Endothelial cell (in vitro differentiated cells): ENCODE data around the gene SLAMF8. TPM values are rescaled to one million over a fixed set of nuclear protein-coding genes. Genes with fewer than 3 reads are reported as not detected.
A peak's percentile ranks its signal among the peaks of the same experiment; 100 is the strongest.

Experiments used
- DNase-seq: peaks from one replicate; pipeline ENCODE4 v3.0.0; 2021; ENCODE audit warnings: low spot score
- H3K27ac Mint-ChIP-seq: one replicate; pipeline ENCODE4 v1.8.0; 2021; ENCODE audit warnings: mixed read lengths, inconsistent platforms; ENCODE audit not compliant: unreplicated experiment
- H3K27me3 Mint-ChIP-seq: one replicate; pipeline ENCODE4 v1.8.0; 2021; ENCODE audit warnings: mild to moderate bottlenecking, moderate library complexity, mixed read lengths, inconsistent platforms; ENCODE audit not compliant: unreplicated experiment
- H3K36me3 Mint-ChIP-seq: one replicate; pipeline ENCODE4 v1.8.0; 2021; ENCODE audit warnings: mild to moderate bottlenecking, low read depth, mixed read lengths, inconsistent platforms; ENCODE audit not compliant: unreplicated experiment
- H3K4me1 Mint-ChIP-seq: one replicate; pipeline ENCODE4 v1.8.0; 2021; ENCODE audit warnings: mild to moderate bottlenecking, mixed read lengths, inconsistent platforms; ENCODE audit not compliant: unreplicated experiment
- H3K4me3 Mint-ChIP-seq: one replicate; pipeline ENCODE4 v1.8.0; 2021; ENCODE audit warnings: mild to moderate bottlenecking, mixed read lengths, inconsistent platforms; ENCODE audit not compliant: unreplicated experiment
- H3K9me3 Mint-ChIP-seq: one replicate; pipeline ENCODE4 v1.8.0; 2021; ENCODE audit warnings: mixed read lengths, inconsistent platforms; ENCODE audit not compliant: unreplicated experiment
- CTCF ChIP-seq: fragments of 200-600 bp; sonication (generic); IDR thresholded peaks from one replicate; pipeline ENCODE4 v1.5.0; 2021; ENCODE audit warnings: antibody characterized with exemption; ENCODE audit not compliant: unreplicated experiment
- total RNA-seq: library from RNA; stranded (reverse); fragmentation: NEBNext Ultra II Directional; extraction: Animal tissue kit (Norgen Biotek cat#: 25700); gene quantifications from one replicate; pipeline ENCODE4 v1.2.1, GENCODE V29; 2021; ENCODE audit not compliant: unreplicated experiment

Gene SLAMF8
- total RNA-seq, 1 donor from 2014 or later = not detected

GRCh38 chr1:159781992-159782391, 44.7 kb upstream of the SLAMF8 start:
- Mint-ChIP-seq H3K4me1 (peaks cover 29% of the 10 kb centered on the region), H3K27ac (no peak overlapping the region), H3K9me3 (no peaks in the 10 kb centered on the region), H3K36me3 (peaks cover 3% of the 10 kb centered on the region), H3K4me3 (no peak overlapping the region), H3K27me3 (peaks cover 10% of the 10 kb centered on the region)
- no peak for DNase-seq
- no peak for TF ChIP-seq CTCF

- Mint-ChIP-seq H3K27ac (no peak overlapping the region), H3K9me3 (no peaks in the 10 kb centered on the region), H3K4me1 (peaks cover 23% of the 10 kb centered on the region), H3K4me3 (no peak overlapping the region), H3K36me3 (peaks cover 3% of the 10 kb centered on the region), H3K27me3 (peaks cover 8% of the 10 kb centered on the region)
- DNase-seq = no peak
- TF ChIP-seq CTCF = no peak
Observed at GRCh38 chr1:159783724-159784123, 42.9 kb upstream of the SLAMF8 start.

GRCh38 chr1:159786465-159786864, 40.2 kb upstream of the SLAMF8 start:
- Mint-ChIP-seq H3K36me3 (peaks cover 3% of the 10 kb centered on the region), H3K27ac (no peak overlapping the region), H3K9me3 (no peaks in the 10 kb centered on the region), H3K27me3 (peaks cover 7% of the 10 kb centered on the region), H3K4me1 (peaks cover 8% of the 10 kb centered on the region), H3K4me3 (no peak overlapping the region)
- DNase-seq = no peak
- TF ChIP-seq CTCF = no peak

GRCh38 chr1:159786966-159787365, 39.7 kb upstream of the SLAMF8 start:
- H3K27ac Mint-ChIP-seq = no peak overlapping the region
- no peaks in the 10 kb centered on the region for H3K9me3 Mint-ChIP-seq
- TF ChIP-seq CTCF = no peak

GRCh38 chr1:159790237-159790917, 36.3 kb upstream of the SLAMF8 start:
- peak; percentile 14 for DNase-seq

More at GRCh38 chr1:159786966-159787365, 39.7 kb upstream of the SLAMF8 start:
- Mint-ChIP-seq H3K4me3 (no peak overlapping the region), H3K36me3 (peaks cover 3% of the 10 kb centered on the region), H3K27me3 (peaks cover 9% of the 10 kb centered on the region), H3K4me1 (peaks cover 4% of the 10 kb centered on the region)
- DNase-seq = no peak

More at GRCh38 chr1:159790237-159790917, 36.3 kb upstream of the SLAMF8 start:
- TF ChIP-seq CTCF = peak; percentile 77
- Mint-ChIP-seq H3K9me3 (no peaks in the 10 kb centered on the region), H3K36me3 (no peaks in the 10 kb centered on the region), H3K4me1 (no peaks in the 10 kb centered on the region), H3K27me3 (peaks cover 7% of the 10 kb centered on the region), H3K27ac (no peak overlapping the region), H3K4me3 (no peak overlapping the region)
